ENCODE measurements around the gene SSBP3.

Gene SSBP3

GRCh38 chr1:54289712-54290233 is 116.4 kb downstream of the SSBP3 start:
- Histone ChIP-seq H3K27me3 (no peaks in the 10 kb centered on the region), H3K4me3 (no peak overlapping the region), H3K9me3 (replicated peaks in 1 of 11) (no peaks in the 10 kb centered on the region), H3K4me1 (peaks cover 34 to 66% (median 47%) of the 10 kb centered on the region in 10 experiments), H3K27ac (peak overlapping the region in 1 of 11 experiments; percentile 26; a peak in 3 of 22 replicates), H3K4me2 (no peak overlapping the region), H3K9ac (peak overlapping the region in 1 of 11 experiments; percentile 24; a peak in 1 of 22 replicates), H3K36me3 (no peaks in the 10 kb centered on the region; a peak in 1 of 22 replicates), H4K20me1 (peaks cover 20 to 94% (median 45%) of the 10 kb centered on the region in 11 experiments; a peak in 18 of 22 replicates)
- TF ChIP-seq Cebpa-rat (IDR thresholded peaks at IDR 0.05): no peak

GRCh38 chr1:54287801-54288211 is 118.4 kb downstream of the SSBP3 start:
- TF ChIP-seq Cebpa-rat (IDR thresholded peaks at IDR 0.05): no peak
- H3K27ac ChIP-seq: peak overlapping the region in 10 of 11 experiments; percentile 3 to 73 (median 62); a peak in 18 of 22 replicates
- H3K9ac ChIP-seq: peak overlapping the region in 8 of 11 experiments; percentile 2 to 58 (median 40); a peak in 13 of 22 replicates
- no peaks in the 10 kb centered on the region for H3K27me3 ChIP-seq
- no peaks in the 10 kb centered on the region for H3K36me3 ChIP-seq
- H4K20me1 ChIP-seq: peaks cover 20 to 95% (median 37%) of the 10 kb centered on the region in 11 experiments; a peak in 17 of 22 replicates
- no peak overlapping the region for H3K4me3 ChIP-seq
- H3K4me2 ChIP-seq: peak overlapping the region; percentile 47 to 83 (median 68)
- no peaks in the 10 kb centered on the region for H3K9me3 ChIP-seq (replicated peaks in 1 of 11)
- H3K4me1 ChIP-seq: peaks cover 46 to 77% (median 60%) of the 10 kb centered on the region in 10 experiments

- Histone ChIP-seq H3K4me1 (peaks cover 51 to 83% (median 65%) of the 10 kb centered on the region in 10 experiments), H3K36me3 (no peaks in the 10 kb centered on the region), H3K9me3 (replicated peaks in 1 of 11) (no peaks in the 10 kb centered on the region), H4K20me1 (peaks cover 24 to 95% (median 36%) of the 10 kb centered on the region in 11 experiments; a peak in 18 of 22 replicates), H3K4me3 (no peak overlapping the region), H3K27me3 (no peaks in the 10 kb centered on the region), H3K27ac (peak overlapping the region in 10 of 11 experiments; percentile 3 to 73 (median 62); a peak in 18 of 22 replicates), H3K4me2 (peak overlapping the region; percentile 47 to 83 (median 68)), H3K9ac (peak overlapping the region in 8 of 11 experiments; percentile 2 to 58 (median 40); a peak in 13 of 22 replicates)
- peak in 2 of 11 experiments; percentile 16 to 60; a peak in 1 of 22 replicates for TF ChIP-seq Cebpa-rat (IDR thresholded peaks at IDR 0.05)
Observed at GRCh38 chr1:54287176-54287650, 119.0 kb downstream of the SSBP3 start.

GRCh38 chr1:54285815-54286345 is 120.3 kb downstream of the SSBP3 start:
- peak overlapping the region in 9 of 11 experiments; percentile 7 to 83 (median 53); a peak in 16 of 22 replicates for H3K4me2 ChIP-seq
- no peaks in the 10 kb centered on the region for H3K9me3 ChIP-seq (replicated peaks in 1 of 11)
- no peak overlapping the region for H3K4me3 ChIP-seq
- H4K20me1 ChIP-seq: peaks cover 15 to 89% (median 24%) of the 10 kb centered on the region in 11 experiments; a peak in 16 of 22 replicates
- H3K27ac ChIP-seq: peak overlapping the region in 3 of 11 experiments; percentile 57 to 68 (median 64); a peak in 4 of 22 replicates
- no peak for TF ChIP-seq Cebpa-rat (IDR thresholded peaks at IDR 0.05)
- H3K36me3 ChIP-seq: peaks cover 0 to 9% (median 6%) of the 10 kb centered on the region in 11 experiments; a peak in 13 of 22 replicates
- peaks cover 54 to 80% (median 65%) of the 10 kb centered on the region in 10 experiments for H3K4me1 ChIP-seq
- H3K9ac ChIP-seq: no peak overlapping the region
- no peaks in the 10 kb centered on the region for H3K27me3 ChIP-seq

GRCh38 chr1:54284781-54285529 is 121.2 kb downstream of the SSBP3 start:
- no peak for TF ChIP-seq Cebpa-rat (IDR thresholded peaks at IDR 0.05)
- no peak overlapping the region for H3K27ac ChIP-seq
- H3K27me3 ChIP-seq: no peaks in the 10 kb centered on the region
- H4K20me1 ChIP-seq: peaks cover 6 to 80% (median 15%) of the 10 kb centered on the region in 11 experiments; a peak in 15 of 22 replicates
- no peaks in the 10 kb centered on the region for H3K9me3 ChIP-seq (replicated peaks in 1 of 11)
- no peak overlapping the region for H3K9ac ChIP-seq
- H3K36me3 ChIP-seq: peaks cover 5 to 18% (median 16%) of the 10 kb centered on the region in 11 experiments; a peak in 21 of 22 replicates
- H3K4me1 ChIP-seq: peaks cover 45 to 76% (median 63%) of the 10 kb centered on the region in 10 experiments
- H3K4me3 ChIP-seq: no peak overlapping the region
- H3K4me2 ChIP-seq: peak overlapping the region in 5 of 11 experiments; percentile 39 to 60 (median 52); a peak in 8 of 22 replicates

- no peak for TF ChIP-seq Cebpa-rat (IDR thresholded peaks at IDR 0.05)
- Histone ChIP-seq H3K27me3 (no peaks in the 10 kb centered on the region), H3K36me3 (peaks cover 14 to 30% (median 26%) of the 10 kb centered on the region in 11 experiments; a peak in 21 of 22 replicates), H4K20me1 (peaks cover 0 to 79% (median 8%) of the 10 kb centered on the region in 11 experiments; a peak in 12 of 22 replicates), H3K4me1 (peaks cover 41 to 70% (median 59%) of the 10 kb centered on the region in 10 experiments), H3K4me2 (peak overlapping the region; percentile 12 to 57 (median 46); a peak in 20 of 22 replicates), H3K27ac (peak overlapping the region in 2 of 11 experiments; percentile 17 to 20; a peak in 2 of 22 replicates), H3K4me3 (no peak overlapping the region), H3K9ac (no peak overlapping the region), H3K9me3 (replicated peaks in 1 of 11) (no peaks in the 10 kb centered on the region)
Observed at GRCh38 chr1:54283635-54284385, 122.4 kb downstream of the SSBP3 start.

GRCh38 chr1:54282101-54282847 is 123.9 kb downstream of the SSBP3 start:
- no peak for TF ChIP-seq Cebpa-rat (IDR thresholded peaks at IDR 0.05)
- H3K36me3 ChIP-seq: peaks cover 14 to 43% (median 39%) of the 10 kb centered on the region in 11 experiments
- H3K27me3 ChIP-seq: no peaks in the 10 kb centered on the region
- no peaks in the 10 kb centered on the region for H3K9me3 ChIP-seq (replicated peaks in 1 of 11)
- H4K20me1 ChIP-seq: peaks cover 0 to 83% (median 9%) of the 10 kb centered on the region in 11 experiments; a peak in 14 of 22 replicates
- no peak overlapping the region for H3K9ac ChIP-seq
- H3K4me1 ChIP-seq: peaks cover 26 to 61% (median 49%) of the 10 kb centered on the region in 10 experiments
- H3K4me2 ChIP-seq: peak overlapping the region in 7 of 11 experiments; percentile 20 to 57 (median 51); a peak in 12 of 22 replicates
- peak overlapping the region in 6 of 11 experiments; percentile 2 to 56 (median 24); a peak in 7 of 22 replicates for H3K27ac ChIP-seq
- H3K4me3 ChIP-seq: no peak overlapping the region

Measured in BLaER1 treated with 17β-estradiol and CSF1 and Interleukin-3, amounts not matched to agents 10 nM and 100 nM (cell line).